A549 (cell line): Measurements from ENCODE around the gene INPP5K. TPM values are rescaled to one million over a fixed set of nuclear protein-coding genes. Genes with fewer than 3 reads are reported as not detected.

ENCODE experiments used
- BHLHE40 ChIP-seq: IDR thresholded peaks from 2 replicates; pipeline ENCODE4 v1.6.1; 2012; ENCODE audit warnings: low read depth, low read length, inconsistent platforms
- CBX2 ChIP-seq: fragments of 200-600 bp; sonication (generic); IDR thresholded peaks from 2 replicates; pipeline ENCODE4 v1.6.1; 2016; ENCODE audit warnings: low read depth, mild to moderate bottlenecking, borderline replicate concordance
- CBX8 ChIP-seq: fragments of 200-600 bp; sonication (generic); IDR thresholded peaks from 2 replicates; pipeline ENCODE4 v1.6.1; 2016
- CEBPB ChIP-seq, 2 experiments: fragments of >200 bp in 1 of 2; sonication (Bioruptor Twin) in 1 of 2; formaldehyde crosslinking in 1 of 2; IDR thresholded peaks; 2 replicates each; pipeline ENCODE4 v1.6.1; 2012 to 2016
- CHD2 ChIP-seq: fragments of 150-350 bp; IDR thresholded peaks from 2 replicates; pipeline ENCODE4 v1.6.1; 2014; ENCODE audit warnings: low read length; ENCODE audit not compliant: partially characterized antibody
- EP300 ChIP-seq, 2 experiments: fragments of >200 bp; sonication (Bioruptor Twin); formaldehyde crosslinking; IDR thresholded peaks; 2 replicates in 1 of 2; 3 replicates in 1 of 2; pipeline ENCODE4 v1.6.1; 2016 to 2017
- ESRRA ChIP-seq: fragments of 150-350 bp; IDR thresholded peaks from 2 replicates; pipeline ENCODE4 v1.6.1; 2014; ENCODE audit warnings: mild to moderate bottlenecking, low read length, borderline replicate concordance
- FOSB ChIP-seq: fragments of 250-450 bp; sonication (Bioruptor Pico); IDR thresholded peaks from 2 replicates; pipeline ENCODE4 v1.5.0; 2020; ENCODE audit warnings: mild to moderate bottlenecking, moderate library complexity
- GATA3 ChIP-seq: IDR thresholded peaks from 2 replicates; pipeline ENCODE4 v1.6.1; 2012; ENCODE audit warnings: borderline replicate concordance
- HDAC2 ChIP-seq: fragments of 200-600 bp; sonication (generic); IDR thresholded peaks from 2 replicates; pipeline ENCODE4 v1.6.1; 2016
- HEYL ChIP-seq: fragments of 250-450 bp; sonication (Bioruptor Pico); IDR thresholded peaks from 2 replicates; pipeline ENCODE4 v1.8.0; 2021; ENCODE audit warnings: mild to moderate bottlenecking, moderate library complexity
- HOXA7 ChIP-seq: fragments of 250-450 bp; sonication (Bioruptor Pico); IDR thresholded peaks from 2 replicates; pipeline ENCODE4 v1.5.0; 2020; ENCODE audit warnings: mild to moderate bottlenecking, moderate library complexity
- HOXB13 ChIP-seq: fragments of 250-450 bp; sonication (Bioruptor Pico); IDR thresholded peaks from 2 replicates; pipeline ENCODE4 v1.5.0; 2020; ENCODE audit warnings: low read depth, mild to moderate bottlenecking, moderate library complexity
- HOXB5 ChIP-seq: fragments of 250-450 bp; sonication (Bioruptor Pico); IDR thresholded peaks from 2 replicates; pipeline ENCODE4 v1.5.0; 2020; ENCODE audit warnings: mild to moderate bottlenecking, moderate library complexity
- KDM1A ChIP-seq: fragments of 200-600 bp; sonication (generic); IDR thresholded peaks from 2 replicates; pipeline ENCODE4 v1.6.1; 2016; ENCODE audit warnings: low read depth, mild to moderate bottlenecking
- MAFK ChIP-seq: fragments of 450-650 bp; IDR thresholded peaks from 2 replicates; pipeline ENCODE4 v1.6.1; 2014; ENCODE audit not compliant: partially characterized antibody
- MAZ ChIP-seq: fragments of 150-350 bp; IDR thresholded peaks from 2 replicates; pipeline ENCODE4 v1.6.1; 2014; ENCODE audit warnings: antibody characterized with exemption, low read depth, low read length, borderline replicate concordance
- MYC ChIP-seq: IDR thresholded peaks from 2 replicates; pipeline ENCODE4 v1.6.1; 2012; ENCODE audit warnings: mild to moderate bottlenecking, inconsistent platforms, low read length, improper control_type of control experiment, borderline replicate concordance
- NPAS2 ChIP-seq: fragments of 250-450 bp; sonication (Bioruptor Pico); IDR thresholded peaks from 2 replicates; pipeline ENCODE4 v1.8.0; 2022; ENCODE audit warnings: mild to moderate bottlenecking, moderate library complexity, borderline replicate concordance
- NR3C1 ChIP-seq: fragments of >200 bp; sonication (Bioruptor Twin); formaldehyde crosslinking; IDR thresholded peaks from 3 replicates; pipeline ENCODE4 v1.6.1; 2017
- POLR2AphosphoS2 ChIP-seq: conservative IDR thresholded peaks from 2 replicates; pipeline ENCODE4 v1.6.1; 2012; ENCODE audit warnings: low read length, improper control_type of control experiment, inconsistent platforms
- RAD21 ChIP-seq, 2 experiments: fragments of >200 bp in 1 of 2; sonication (Bioruptor Twin) in 1 of 2; formaldehyde crosslinking in 1 of 2; IDR thresholded peaks in 1 of 2; conservative IDR thresholded peaks in 1 of 2; 2 replicates in 1 of 2; 3 replicates in 1 of 2; pipeline ENCODE4 v1.6.1; 2012 to 2018; ENCODE audit warnings: inconsistent platforms in 1 of 2
- RARB ChIP-seq: fragments of 250-450 bp; sonication (Bioruptor Pico); IDR thresholded peaks from 2 replicates; pipeline ENCODE4 v1.8.0; 2021; ENCODE audit warnings: mild to moderate bottlenecking, moderate library complexity
- RCOR1 ChIP-seq: fragments of 150-350 bp; IDR thresholded peaks from 2 replicates; pipeline ENCODE4 v1.6.1; 2014; ENCODE audit warnings: antibody characterized with exemption, low read length, low read depth
- RNF2 ChIP-seq: fragments of 200-600 bp; sonication (generic); IDR thresholded peaks from 2 replicates; pipeline ENCODE4 v1.6.1; 2016; ENCODE audit warnings: low read depth, mild to moderate bottlenecking, antibody characterized with exemption, moderate library complexity, borderline replicate concordance
- SREBF2 ChIP-seq: fragments of 450-650 bp; IDR thresholded peaks from 2 replicates; pipeline ENCODE4 v1.6.1; 2014; ENCODE audit warnings: mild to moderate bottlenecking, moderate library complexity
- TFCP2L1 ChIP-seq: fragments of 250-450 bp; sonication (Bioruptor Pico); IDR thresholded peaks from 2 replicates; pipeline ENCODE4 v1.5.0; 2021; ENCODE audit warnings: mild to moderate bottlenecking
- ZC3H11A ChIP-seq: fragments of 450-650 bp; IDR thresholded peaks from 2 replicates; pipeline ENCODE4 v1.6.1; 2014; ENCODE audit warnings: antibody characterized with exemption, mild to moderate bottlenecking
- ZNF302 ChIP-seq: fragments of 250-450 bp; sonication (Bioruptor Pico); IDR thresholded peaks from 2 replicates; pipeline ENCODE4 v1.9.0; 2021; ENCODE audit warnings: inconsistent platforms, mild to moderate bottlenecking, moderate library complexity
- ZSCAN20 ChIP-seq: fragments of 250-450 bp; sonication (Bioruptor Pico); IDR thresholded peaks from 2 replicates; pipeline ENCODE4 v1.8.0; 2022; ENCODE audit warnings: mild to moderate bottlenecking, moderate library complexity
- polyA plus RNA-seq, 4 experiments: library from polyadenylated mRNA; depleted of rRNA in 3 of 4; stranded (reverse); fragments of >200 nt; fragmentation: RNase III in 1 of 4; extraction: RNeasy Plus Mini Kit Qiagen cat#74134 plus additional on column Dnase treatment in 1 of 4; gene quantifications; 2 replicates in 3 of 4; 3 replicates in 1 of 4; pipeline ENCODE4 v1.2.3, GENCODE V29; 2011 to 2017
- TF ChIP-seq, protein P1 (sequence below): fragments of 250-450 bp; sonication (Bioruptor Pico); IDR thresholded peaks from 2 replicates; pipeline ENCODE4 v1.5.0; 2021; ENCODE audit warnings: mild to moderate bottlenecking, moderate library complexity, borderline replicate concordance
- TF ChIP-seq, protein P2 (sequence below): fragments of >200 bp; sonication (Bioruptor Twin); formaldehyde crosslinking; IDR thresholded peaks from 3 replicates; pipeline ENCODE4 v1.5.1; 2016
- TF ChIP-seq, protein P3 (sequence below): IDR thresholded peaks from 2 replicates; pipeline ENCODE4 v1.6.1; 2012
- TF ChIP-seq, protein P4 (sequence below): fragments of >200 bp; sonication (Bioruptor Twin); formaldehyde crosslinking; IDR thresholded peaks from 2 replicates; pipeline ENCODE4 v1.6.1; 2016
- TF ChIP-seq, protein P5 (sequence below): fragments of >200 bp; sonication (Bioruptor Twin); formaldehyde crosslinking; IDR thresholded peaks from 3 replicates; pipeline ENCODE4 v1.6.1; 2016
- TF ChIP-seq, protein P6 (sequence below): IDR thresholded peaks from 2 replicates; pipeline ENCODE4 v1.6.1; 2012

Gene INPP5K
- polyA plus RNA-seq, 2 of the 4 experiments (the other 2 are of a cell fraction), result 24.3 to 30.8 TPM

DNA sequence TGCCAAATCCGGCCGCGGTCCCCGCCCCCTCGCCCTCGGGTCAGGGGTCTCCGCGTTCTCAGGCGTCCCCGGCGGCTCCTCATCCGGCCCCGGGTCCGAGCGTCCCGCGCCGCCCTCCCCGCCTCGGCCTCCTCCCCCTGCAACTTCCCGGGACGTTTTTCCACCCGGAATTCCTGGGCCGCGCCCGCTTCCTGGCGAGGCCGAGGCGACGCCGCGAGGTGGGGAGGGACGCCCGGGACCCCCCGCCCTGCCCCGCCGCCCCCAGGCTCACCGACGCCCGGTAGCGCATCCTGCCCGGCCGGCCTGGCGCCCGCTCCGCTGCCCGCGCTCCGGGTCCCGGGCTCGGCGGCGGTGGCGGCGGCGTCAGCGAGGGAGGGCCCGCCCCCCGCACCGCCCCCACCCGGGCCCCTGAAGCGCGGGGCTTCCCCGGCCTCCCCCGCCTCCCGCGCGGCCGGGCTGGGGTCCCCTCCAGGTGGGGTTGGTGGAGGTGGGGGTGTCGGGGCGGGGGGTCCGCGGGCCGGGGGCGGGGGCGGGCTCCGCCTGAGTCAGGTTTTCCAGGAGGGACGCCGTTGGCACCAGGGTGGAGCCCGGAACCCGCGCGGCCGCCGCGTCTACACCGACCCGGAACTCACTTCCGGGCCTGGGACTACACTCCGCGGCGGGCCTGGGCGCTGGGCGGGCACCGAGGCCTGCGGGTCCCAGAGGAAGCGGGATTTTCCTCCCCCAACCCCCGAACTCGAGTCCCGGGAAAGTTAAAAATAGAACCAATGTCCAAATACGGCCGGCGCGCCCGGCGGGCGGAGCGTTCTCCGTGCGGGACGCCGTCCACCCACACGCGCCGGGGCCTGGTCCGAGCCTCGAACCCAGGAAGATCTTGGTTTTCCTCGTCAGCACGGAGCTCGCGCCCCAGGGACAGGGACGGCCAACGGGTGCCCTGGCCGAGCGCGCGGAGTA, 30.7 kb downstream of the INPP5K start (continued):
- TF ChIP-seq HEYL (CRISPR knock-in tag), result 0 out of 2 replicates have a peak, but pooled peaks have one; percentile 35
- TF ChIP-seq HOXB13 (CRISPR knock-in tag), result 0 out of 2 replicates have a peak, but pooled peaks have one; percentile 31
- no peak for TF ChIP-seq MAFK
- TF ChIP-seq RARB, result no peak
- no peak for TF ChIP-seq NR3C1
- TF ChIP-seq RNF2, result no peak
- TF ChIP-seq, protein P1, sequence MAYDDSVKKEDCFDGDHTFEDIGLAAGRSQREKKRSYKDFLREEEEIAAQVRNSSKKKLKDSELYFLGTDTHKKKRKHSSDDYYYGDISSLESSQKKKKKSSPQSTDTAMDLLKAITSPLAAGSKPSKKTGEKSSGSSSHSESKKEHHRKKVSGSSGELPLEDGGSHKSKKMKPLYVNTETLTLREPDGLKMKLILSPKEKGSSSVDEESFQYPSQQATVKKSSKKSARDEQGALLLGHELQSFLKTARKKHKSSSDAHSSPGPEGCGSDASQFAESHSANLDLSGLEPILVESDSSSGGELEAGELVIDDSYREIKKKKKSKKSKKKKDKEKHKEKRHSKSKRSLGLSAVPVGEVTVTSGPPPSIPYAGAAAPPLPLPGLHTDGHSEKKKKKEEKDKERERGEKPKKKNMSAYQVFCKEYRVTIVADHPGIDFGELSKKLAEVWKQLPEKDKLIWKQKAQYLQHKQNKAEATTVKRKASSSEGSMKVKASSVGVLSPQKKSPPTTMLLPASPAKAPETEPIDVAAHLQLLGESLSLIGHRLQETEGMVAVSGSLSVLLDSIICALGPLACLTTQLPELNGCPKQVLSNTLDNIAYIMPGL (CRISPR knock-in tag), result no peak
- TF ChIP-seq POLR2AphosphoS2, result no peak
- TF ChIP-seq NPAS2, result no peak
- TF ChIP-seq HDAC2, result no peak; the same call in 1 of the 2 replicates
- TF ChIP-seq CBX2, result no peak
- TF ChIP-seq CHD2, result no peak
- TF ChIP-seq, protein P2, sequence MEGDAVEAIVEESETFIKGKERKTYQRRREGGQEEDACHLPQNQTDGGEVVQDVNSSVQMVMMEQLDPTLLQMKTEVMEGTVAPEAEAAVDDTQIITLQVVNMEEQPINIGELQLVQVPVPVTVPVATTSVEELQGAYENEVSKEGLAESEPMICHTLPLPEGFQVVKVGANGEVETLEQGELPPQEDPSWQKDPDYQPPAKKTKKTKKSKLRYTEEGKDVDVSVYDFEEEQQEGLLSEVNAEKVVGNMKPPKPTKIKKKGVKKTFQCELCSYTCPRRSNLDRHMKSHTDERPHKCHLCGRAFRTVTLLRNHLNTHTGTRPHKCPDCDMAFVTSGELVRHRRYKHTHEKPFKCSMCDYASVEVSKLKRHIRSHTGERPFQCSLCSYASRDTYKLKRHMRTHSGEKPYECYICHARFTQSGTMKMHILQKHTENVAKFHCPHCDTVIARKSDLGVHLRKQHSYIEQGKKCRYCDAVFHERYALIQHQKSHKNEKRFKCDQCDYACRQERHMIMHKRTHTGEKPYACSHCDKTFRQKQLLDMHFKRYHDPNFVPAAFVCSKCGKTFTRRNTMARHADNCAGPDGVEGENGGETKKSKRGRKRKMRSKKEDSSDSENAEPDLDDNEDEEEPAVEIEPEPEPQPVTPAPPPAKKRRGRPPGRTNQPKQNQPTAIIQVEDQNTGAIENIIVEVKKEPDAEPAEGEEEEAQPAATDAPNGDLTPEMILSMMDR, result no peak
- TF ChIP-seq CBX8, result no peak
- TF ChIP-seq, protein P3, sequence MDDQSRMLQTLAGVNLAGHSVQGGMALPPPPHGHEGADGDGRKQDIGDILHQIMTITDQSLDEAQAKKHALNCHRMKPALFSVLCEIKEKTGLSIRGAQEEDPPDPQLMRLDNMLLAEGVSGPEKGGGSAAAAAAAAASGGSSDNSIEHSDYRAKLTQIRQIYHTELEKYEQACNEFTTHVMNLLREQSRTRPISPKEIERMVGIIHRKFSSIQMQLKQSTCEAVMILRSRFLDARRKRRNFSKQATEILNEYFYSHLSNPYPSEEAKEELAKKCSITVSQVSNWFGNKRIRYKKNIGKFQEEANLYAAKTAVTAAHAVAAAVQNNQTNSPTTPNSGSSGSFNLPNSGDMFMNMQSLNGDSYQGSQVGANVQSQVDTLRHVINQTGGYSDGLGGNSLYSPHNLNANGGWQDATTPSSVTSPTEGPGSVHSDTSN, result peak; percentile 43; the same call in 1 of the 2 replicates
- no peak for TF ChIP-seq RCOR1
- TF ChIP-seq RAD21 (conservative IDR thresholded peaks at IDR 0.05 in 1 of 2, IDR thresholded peaks at IDR 0.05 in 1 of 2), result no peak
- no peak for TF ChIP-seq SREBF2
- TF ChIP-seq ZSCAN20, result no peak
- peak; percentile 28; the same call in 1 of the 2 replicates for TF ChIP-seq MYC
- TF ChIP-seq CEBPB (IDR thresholded peaks at IDR 0.05), result no peak
- TF ChIP-seq, protein P4, sequence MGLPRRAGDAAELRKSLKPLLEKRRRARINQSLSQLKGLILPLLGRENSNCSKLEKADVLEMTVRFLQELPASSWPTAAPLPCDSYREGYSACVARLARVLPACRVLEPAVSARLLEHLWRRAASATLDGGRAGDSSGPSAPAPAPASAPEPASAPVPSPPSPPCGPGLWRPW, result no peak
- no peak for TF ChIP-seq TFCP2L1
- TF ChIP-seq ESRRA, result no peak
- no peak for TF ChIP-seq GATA3
- TF ChIP-seq EP300 (IDR thresholded peaks at IDR 0.05), result no peak
- TF ChIP-seq ZC3H11A, result no peak
- TF ChIP-seq, protein P5, sequence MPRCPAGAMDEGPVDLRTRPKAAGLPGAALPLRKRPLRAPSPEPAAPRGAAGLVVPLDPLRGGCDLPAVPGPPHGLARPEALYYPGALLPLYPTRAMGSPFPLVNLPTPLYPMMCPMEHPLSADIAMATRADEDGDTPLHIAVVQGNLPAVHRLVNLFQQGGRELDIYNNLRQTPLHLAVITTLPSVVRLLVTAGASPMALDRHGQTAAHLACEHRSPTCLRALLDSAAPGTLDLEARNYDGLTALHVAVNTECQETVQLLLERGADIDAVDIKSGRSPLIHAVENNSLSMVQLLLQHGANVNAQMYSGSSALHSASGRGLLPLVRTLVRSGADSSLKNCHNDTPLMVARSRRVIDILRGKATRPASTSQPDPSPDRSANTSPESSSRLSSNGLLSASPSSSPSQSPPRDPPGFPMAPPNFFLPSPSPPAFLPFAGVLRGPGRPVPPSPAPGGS, result no peak
- TF ChIP-seq KDM1A, result peak; percentile 41
- no peak for TF ChIP-seq BHLHE40
- TF ChIP-seq MAZ, result no peak
- no peak for TF ChIP-seq ZNF302 (CRISPR knock-in tag)
- TF ChIP-seq HOXA7 (CRISPR knock-in tag), result no peak
- peak; percentile 42; the same call in 1 of the 2 replicates for TF ChIP-seq FOSB (CRISPR knock-in tag)
- peak; percentile 87 for TF ChIP-seq HOXB5 (CRISPR knock-in tag)
- TF ChIP-seq, protein P6, sequence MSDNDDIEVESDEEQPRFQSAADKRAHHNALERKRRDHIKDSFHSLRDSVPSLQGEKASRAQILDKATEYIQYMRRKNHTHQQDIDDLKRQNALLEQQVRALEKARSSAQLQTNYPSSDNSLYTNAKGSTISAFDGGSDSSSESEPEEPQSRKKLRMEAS, result peak; percentile 72
